Bronchial epithelial cell (primary cell): Measurements from ENCODE around the gene SLC12A7. TPM values are rescaled to one million over a fixed set of nuclear protein-coding genes. Genes with fewer than 3 reads are reported as not detected.

Source experiments
- DNase-seq: peaks from one replicate; pipeline ENCODE4 v3.0.0-alpha.2; 2010; ENCODE audit warnings: low read depth
- FAIRE-seq: peaks from 2 replicates; lab custom pipeline; 2011; peaks lifted over from hg19 to GRCh38; lab: Jason Lieb, UNC
- H3K27me3 ChIP-seq: 2 replicates; pipeline ENCODE4 v1.5.1; 2011; ENCODE audit warnings: low read length; ENCODE audit not compliant: control insufficient read depth, insufficient read depth
- H3K36me3 ChIP-seq: 2 replicates; pipeline ENCODE4 v1.5.1; 2011; ENCODE audit warnings: low read length; ENCODE audit not compliant: control insufficient read depth, insufficient read depth
- H3K4me3 ChIP-seq: 2 replicates; pipeline ENCODE4 v1.5.1; 2011; ENCODE audit warnings: mild to moderate bottlenecking, low read depth, low read length, control low read depth
- total RNA-seq: library from RNA; depleted of rRNA; stranded (reverse); fragments of >200 nt; gene quantifications from 2 replicates; pipeline ENCODE4 v1.2.1, GENCODE V29; 2014
- TF ChIP-seq, protein P1 (sequence below): IDR thresholded peaks from 2 replicates; pipeline ENCODE4 v1.5.1; 2011; ENCODE audit warnings: mild to moderate bottlenecking, moderate library complexity, low read length, control low read depth, inconsistent platforms; ENCODE audit not compliant: insufficient read depth, severe bottlenecking

Gene SLC12A7
- total RNA-seq, 1 donor from 2014 or later, result 10.3 TPM

DNA sequence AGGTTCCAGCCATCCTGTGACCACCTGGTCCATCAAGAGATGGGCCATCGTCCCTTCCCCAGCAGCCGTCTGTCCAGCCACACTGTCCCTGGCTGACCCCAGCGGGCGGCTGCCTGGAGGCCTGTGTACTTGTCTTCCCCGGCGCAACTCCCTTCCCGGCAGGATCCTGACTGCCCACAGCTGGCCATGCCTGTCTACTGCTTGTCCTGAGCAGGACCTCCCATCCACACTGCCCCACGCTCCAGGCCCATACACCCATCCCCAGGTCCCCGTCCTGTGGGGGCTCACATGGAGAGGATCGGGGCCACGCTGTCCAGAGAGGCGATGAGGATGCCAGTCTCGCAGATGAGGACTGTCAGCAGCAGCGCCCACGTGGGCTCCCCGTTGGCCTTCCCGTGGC is 35.5 kb downstream of the SLC12A7 start:
- TF ChIP-seq, protein P1, sequence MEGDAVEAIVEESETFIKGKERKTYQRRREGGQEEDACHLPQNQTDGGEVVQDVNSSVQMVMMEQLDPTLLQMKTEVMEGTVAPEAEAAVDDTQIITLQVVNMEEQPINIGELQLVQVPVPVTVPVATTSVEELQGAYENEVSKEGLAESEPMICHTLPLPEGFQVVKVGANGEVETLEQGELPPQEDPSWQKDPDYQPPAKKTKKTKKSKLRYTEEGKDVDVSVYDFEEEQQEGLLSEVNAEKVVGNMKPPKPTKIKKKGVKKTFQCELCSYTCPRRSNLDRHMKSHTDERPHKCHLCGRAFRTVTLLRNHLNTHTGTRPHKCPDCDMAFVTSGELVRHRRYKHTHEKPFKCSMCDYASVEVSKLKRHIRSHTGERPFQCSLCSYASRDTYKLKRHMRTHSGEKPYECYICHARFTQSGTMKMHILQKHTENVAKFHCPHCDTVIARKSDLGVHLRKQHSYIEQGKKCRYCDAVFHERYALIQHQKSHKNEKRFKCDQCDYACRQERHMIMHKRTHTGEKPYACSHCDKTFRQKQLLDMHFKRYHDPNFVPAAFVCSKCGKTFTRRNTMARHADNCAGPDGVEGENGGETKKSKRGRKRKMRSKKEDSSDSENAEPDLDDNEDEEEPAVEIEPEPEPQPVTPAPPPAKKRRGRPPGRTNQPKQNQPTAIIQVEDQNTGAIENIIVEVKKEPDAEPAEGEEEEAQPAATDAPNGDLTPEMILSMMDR, result no peak
- H3K27me3 ChIP-seq, result no peaks in the 10 kb centered on the region
- no peaks in the 10 kb centered on the region for H3K36me3 ChIP-seq
- DNase-seq, result no peak
- H3K4me3 ChIP-seq, result no peak overlapping the region
- no peak for FAIRE-seq

DNA sequence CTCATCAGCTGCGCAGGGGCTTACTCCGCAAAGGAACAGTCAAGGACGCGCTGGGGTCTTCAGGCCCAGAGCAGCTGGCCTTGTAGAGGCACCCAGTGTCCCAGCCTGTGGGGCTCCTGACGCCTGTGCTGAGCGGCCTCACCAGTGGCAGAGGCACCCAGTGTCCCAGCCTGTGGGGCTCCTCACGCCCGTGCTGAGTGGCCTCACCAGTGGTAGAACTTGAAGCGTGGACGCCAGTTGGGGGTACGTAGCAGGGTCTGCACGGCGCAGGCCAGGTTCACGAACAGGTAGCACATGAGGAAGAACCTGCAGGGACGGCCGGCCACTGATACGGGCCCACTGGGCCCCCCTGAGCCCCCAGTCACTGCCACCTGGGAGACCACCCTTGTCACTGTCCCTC is 35.9 kb downstream of the SLC12A7 start:
- FAIRE-seq (no peak), DNase-seq (no peak)
- TF ChIP-seq, protein P1, result no peak
- no peaks in the 10 kb centered on the region for H3K27me3 ChIP-seq
- H3K4me3 ChIP-seq, result no peak overlapping the region
- no peaks in the 10 kb centered on the region for H3K36me3 ChIP-seq

DNA sequence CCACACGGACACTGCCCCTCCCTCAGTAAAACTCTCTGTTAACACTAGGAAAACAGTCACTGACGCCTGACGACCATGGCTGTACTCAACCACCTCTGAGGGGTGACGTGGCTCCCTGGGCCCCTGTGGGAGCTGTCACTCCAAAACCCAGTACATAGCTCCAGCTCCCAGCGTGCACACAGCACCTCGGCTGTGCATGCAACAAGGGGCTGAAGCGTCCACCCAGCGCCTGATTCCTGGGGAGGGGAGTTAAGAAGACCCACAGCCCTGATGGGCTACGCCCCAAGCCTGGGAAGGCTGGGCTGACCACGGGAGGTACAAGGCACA is 36.3 kb downstream of the SLC12A7 start:
- DNase-seq, result no peak
- Histone ChIP-seq H3K4me3 (no peak overlapping the region), H3K36me3 (no peaks in the 10 kb centered on the region), H3K27me3 (no peaks in the 10 kb centered on the region)
- FAIRE-seq, result no peak
- TF ChIP-seq, protein P1, result no peak

DNA sequence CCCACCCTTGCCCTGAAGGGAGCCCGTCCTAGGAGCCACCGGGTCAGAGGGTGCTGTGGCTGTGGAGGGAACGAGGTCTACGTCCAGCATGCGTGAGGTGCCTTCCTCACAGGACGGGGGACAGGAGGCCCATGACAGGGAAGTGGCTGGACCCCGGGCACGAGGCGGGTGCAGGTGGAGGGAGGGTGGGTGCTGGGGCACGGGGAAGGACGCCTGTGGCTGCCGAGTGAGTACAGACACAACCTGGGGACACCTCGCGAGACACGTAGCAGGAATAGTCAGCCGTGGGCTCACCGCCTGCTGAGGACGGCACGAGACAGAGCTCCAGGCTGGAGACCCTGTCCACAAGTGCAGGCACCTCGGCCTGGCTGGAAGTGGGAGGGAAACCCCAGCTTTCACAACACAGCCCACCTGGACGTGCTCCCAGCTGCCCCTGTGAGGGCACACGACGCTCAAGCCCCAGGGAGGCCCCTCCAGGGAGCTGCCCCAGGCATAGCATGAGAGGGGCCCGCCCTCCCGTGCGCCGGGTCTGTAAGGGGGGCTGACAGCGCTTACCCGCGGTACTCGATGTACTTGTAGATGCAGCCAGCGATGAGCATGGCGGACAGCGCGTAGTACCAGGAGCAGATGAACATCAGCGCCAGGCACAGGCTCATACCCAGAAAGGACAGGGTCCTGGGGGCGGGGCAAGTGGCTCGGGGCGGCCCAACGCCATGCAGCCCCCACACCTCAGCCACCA is 36.9 kb downstream of the SLC12A7 start:
- H3K36me3 ChIP-seq, result no peaks in the 10 kb centered on the region
- FAIRE-seq, result no peak
- no peak overlapping the region for H3K4me3 ChIP-seq
- H3K27me3 ChIP-seq, result no peaks in the 10 kb centered on the region
- no peak for DNase-seq
- TF ChIP-seq, protein P1, result no peak

DNA sequence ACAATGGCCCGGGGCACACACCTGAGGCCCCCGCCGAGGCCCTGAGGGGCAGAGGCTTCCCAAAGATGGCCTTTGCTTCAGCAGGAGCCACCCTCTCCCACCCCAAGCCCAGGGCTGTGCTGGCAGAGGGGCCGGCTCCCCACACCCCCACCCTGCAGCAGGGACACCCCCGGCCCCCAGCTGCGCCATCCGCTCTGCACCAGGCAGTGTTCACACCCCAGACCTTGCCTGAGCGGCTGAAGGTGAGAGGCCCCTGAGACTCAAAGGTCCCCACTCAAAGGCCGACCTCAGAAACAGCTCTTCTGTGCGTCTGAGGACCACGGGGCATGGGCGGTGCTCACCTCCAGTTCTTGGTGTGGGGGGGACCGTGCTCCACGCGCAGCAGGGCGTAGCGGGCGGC is 37.6 kb downstream of the SLC12A7 start:
- DNase-seq (no peak), FAIRE-seq (no peak)
- H3K4me3 ChIP-seq, result no peak overlapping the region
- no peaks in the 10 kb centered on the region for H3K36me3 ChIP-seq
- no peaks in the 10 kb centered on the region for H3K27me3 ChIP-seq
- TF ChIP-seq, protein P1, result no peak
